Measurements from ENCODE around the gene MYL12A. TPM values are rescaled to one million over a fixed set of nuclear protein-coding genes. Genes with fewer than 3 reads are reported as not detected.
A peak's percentile ranks its signal among the peaks of the same experiment; 100 is the strongest.

The MYL12A gene
- total and polyA plus RNA-seq, 2 of the 4 experiments (the other 2 are of a cell fraction): 549 to 580 TPM

DNA sequence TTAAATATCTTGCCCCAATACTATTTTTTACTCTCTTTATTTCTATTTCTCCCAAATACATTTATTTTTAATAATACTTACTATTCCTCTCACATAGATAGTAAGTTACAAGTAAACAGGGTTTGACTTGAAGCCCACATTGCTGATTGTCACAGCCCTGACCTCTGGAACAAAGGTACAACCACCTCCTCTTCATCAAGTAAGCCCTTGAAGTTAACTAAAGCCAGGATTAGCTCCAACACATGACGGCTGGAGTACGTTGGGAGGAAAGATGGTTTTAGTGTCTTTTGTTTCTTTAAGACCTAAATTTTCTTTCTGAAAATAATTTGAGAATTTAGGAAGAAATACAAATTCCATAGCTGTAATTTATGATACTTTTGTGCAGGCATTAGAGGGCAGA is 28.8 kb upstream of the MYL12A start:
- H3K4me2 ChIP-seq (ENCODE audit: low read depth, low read length): no peak overlapping the region
- no peak overlapping the region for H2AK9ac ChIP-seq (replicated peaks; ENCODE audit: low read depth, low read length, poor library complexity)
- no peak overlapping the region for H4K8ac ChIP-seq (ENCODE audit: low read depth in 2 of 2, low read length in 2 of 2)
- CTCF ChIA-PET: interaction anchor here (0.6 kb wide), 2 partner anchors 23 to 491 kb away, joined by 3 to 5 read pairs; no protein-coding TSS in a partner anchor
- no TSS peak for BruUV-seq (replicated peaks)
- peaks cover 8% of the 10 kb centered on the region for H3K27me3 ChIP-seq (ENCODE audit: control insufficient read depth, insufficient read depth, low read length)
- no CpG with 5 or more reads among the region's 2 CpGs for WGBS, 2 experiments (ENCODE audit: extremely low coverage in 2 of 2, insufficient read length in 1 of 2)
- no peak overlapping the region for H2BK120ac ChIP-seq (ENCODE audit: low read depth, low read length)
- no peak overlapping the region for H2BK15ac ChIP-seq (ENCODE audit: low read depth, low read length)
- H2BK20ac ChIP-seq (ENCODE audit: low read depth, low read length): no peak overlapping the region
- H3K4me1 ChIP-seq (ENCODE audit: control insufficient read depth, insufficient read depth, low read length): no peaks in the 10 kb centered on the region
- H3K9me3 ChIP-seq (ENCODE audit: control insufficient read depth, insufficient read depth, low read length): no peaks in the 10 kb centered on the region
- H3K36me3 ChIP-seq (ENCODE audit: control insufficient read depth, insufficient read depth, low read length): no peaks in the 10 kb centered on the region
- H4K20me1 ChIP-seq (ENCODE audit: insufficient read depth, low read length): no peaks in the 10 kb centered on the region
- H3K56ac ChIP-seq (ENCODE audit: extremely low read depth, insufficient read depth, low read length): no peak overlapping the region
- ATAC-seq (ENCODE audit: low read depth) (no peak), DNase-seq (no peak)
- in situ Hi-C loops (cut with MboI; ENCODE audit: low sequenced_read_pairs): no loop called here
- TF ChIP-seq MAZ (IDR thresholded peaks at IDR 0.05; ENCODE audit: borderline replicate concordance, low read depth, low read length): no peak
- TF ChIP-seq RCOR1 (IDR thresholded peaks at IDR 0.05; ENCODE audit: insufficient replicate concordance, low read length): no peak
- no peak for TF ChIP-seq FOS (IDR thresholded peaks at IDR 0.05; ENCODE audit: low read depth, low read length)
- no peak for TF ChIP-seq RFX5 (IDR thresholded peaks at IDR 0.05; ENCODE audit: low read depth, low read length)
- TF ChIP-seq MAFK (IDR thresholded peaks at IDR 0.05; ENCODE audit: low read depth, low read length): no peak
- TF ChIP-seq CHD1 (IDR thresholded peaks at IDR 0.05; ENCODE audit: low read depth, low read length): no peak
- TF ChIP-seq, protein P1, sequence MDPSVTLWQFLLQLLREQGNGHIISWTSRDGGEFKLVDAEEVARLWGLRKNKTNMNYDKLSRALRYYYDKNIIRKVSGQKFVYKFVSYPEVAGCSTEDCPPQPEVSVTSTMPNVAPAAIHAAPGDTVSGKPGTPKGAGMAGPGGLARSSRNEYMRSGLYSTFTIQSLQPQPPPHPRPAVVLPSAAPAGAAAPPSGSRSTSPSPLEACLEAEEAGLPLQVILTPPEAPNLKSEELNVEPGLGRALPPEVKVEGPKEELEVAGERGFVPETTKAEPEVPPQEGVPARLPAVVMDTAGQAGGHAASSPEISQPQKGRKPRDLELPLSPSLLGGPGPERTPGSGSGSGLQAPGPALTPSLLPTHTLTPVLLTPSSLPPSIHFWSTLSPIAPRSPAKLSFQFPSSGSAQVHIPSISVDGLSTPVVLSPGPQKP (IDR thresholded peaks at IDR 0.05; ENCODE audit: borderline replicate concordance, low read depth, low read length): no peak
- no peak for TF ChIP-seq POLR2A (IDR thresholded peaks at IDR 0.05; ENCODE audit: low read depth, low read length)
- no peak for TF ChIP-seq CEBPB (IDR thresholded peaks at IDR 0.05; ENCODE audit: low read depth, low read length)
- TF ChIP-seq, protein P2, sequence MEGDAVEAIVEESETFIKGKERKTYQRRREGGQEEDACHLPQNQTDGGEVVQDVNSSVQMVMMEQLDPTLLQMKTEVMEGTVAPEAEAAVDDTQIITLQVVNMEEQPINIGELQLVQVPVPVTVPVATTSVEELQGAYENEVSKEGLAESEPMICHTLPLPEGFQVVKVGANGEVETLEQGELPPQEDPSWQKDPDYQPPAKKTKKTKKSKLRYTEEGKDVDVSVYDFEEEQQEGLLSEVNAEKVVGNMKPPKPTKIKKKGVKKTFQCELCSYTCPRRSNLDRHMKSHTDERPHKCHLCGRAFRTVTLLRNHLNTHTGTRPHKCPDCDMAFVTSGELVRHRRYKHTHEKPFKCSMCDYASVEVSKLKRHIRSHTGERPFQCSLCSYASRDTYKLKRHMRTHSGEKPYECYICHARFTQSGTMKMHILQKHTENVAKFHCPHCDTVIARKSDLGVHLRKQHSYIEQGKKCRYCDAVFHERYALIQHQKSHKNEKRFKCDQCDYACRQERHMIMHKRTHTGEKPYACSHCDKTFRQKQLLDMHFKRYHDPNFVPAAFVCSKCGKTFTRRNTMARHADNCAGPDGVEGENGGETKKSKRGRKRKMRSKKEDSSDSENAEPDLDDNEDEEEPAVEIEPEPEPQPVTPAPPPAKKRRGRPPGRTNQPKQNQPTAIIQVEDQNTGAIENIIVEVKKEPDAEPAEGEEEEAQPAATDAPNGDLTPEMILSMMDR (conservative IDR thresholded peaks at IDR 0.05; ENCODE audit: low read depth, low read length): no peak
- no peak for TF ChIP-seq MXI1 (IDR thresholded peaks at IDR 0.05; ENCODE audit: borderline replicate concordance, low read depth, low read length)
- no peak for TF ChIP-seq BHLHE40 (IDR thresholded peaks at IDR 0.05; ENCODE audit: low read depth, low read length)
- TF ChIP-seq, protein P3, sequence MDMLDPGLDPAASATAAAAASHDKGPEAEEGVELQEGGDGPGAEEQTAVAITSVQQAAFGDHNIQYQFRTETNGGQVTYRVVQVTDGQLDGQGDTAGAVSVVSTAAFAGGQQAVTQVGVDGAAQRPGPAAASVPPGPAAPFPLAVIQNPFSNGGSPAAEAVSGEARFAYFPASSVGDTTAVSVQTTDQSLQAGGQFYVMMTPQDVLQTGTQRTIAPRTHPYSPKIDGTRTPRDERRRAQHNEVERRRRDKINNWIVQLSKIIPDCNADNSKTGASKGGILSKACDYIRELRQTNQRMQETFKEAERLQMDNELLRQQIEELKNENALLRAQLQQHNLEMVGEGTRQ (IDR thresholded peaks at IDR 0.05; ENCODE audit: low read depth, low read length): no peak
- TF ChIP-seq NFE2L2 (IDR thresholded peaks at IDR 0.05; ENCODE audit: low read depth, low read length): no peak
- TF ChIP-seq RAD21 (IDR thresholded peaks at IDR 0.05; ENCODE audit: low read length): no peak
- TF ChIP-seq SMC3 (IDR thresholded peaks at IDR 0.05; ENCODE audit: low read depth, low read length): no peak
- H2AK5ac ChIP-seq (ENCODE audit: low read depth, low read length): 0 out of 2 replicates have a peak overlapping the region, but pooled peaks have one; percentile 21
- H4K91ac ChIP-seq (ENCODE audit: insufficient read depth, low read depth, low read length): no peak overlapping the region
- no peaks in the 10 kb centered on the region for H3K9me1 ChIP-seq (ENCODE audit: insufficient read depth, low read length)
- H2AFZ ChIP-seq (replicated peaks; ENCODE audit: low read length, poor library complexity): no peak overlapping the region
- no peak overlapping the region for H3K4ac ChIP-seq (ENCODE audit: low read depth, low read length)
- H2BK5ac ChIP-seq (ENCODE audit: low read depth, low read length, poor library complexity, severe bottlenecking): no peak overlapping the region
- no peak overlapping the region for H3K27ac ChIP-seq (ENCODE audit: insufficient read depth, low read length)
- no peak overlapping the region for H3K9ac ChIP-seq (ENCODE audit: low read depth, low read length)
- POLR2A ChIA-PET (ENCODE audit: unreplicated experiment): no interaction called here
- no peak overlapping the region for H3K23ac ChIP-seq (ENCODE audit: low read depth, low read length)
- intact Hi-C loops (cut with micrococcal nuclease): no loop called here
- H3K18ac ChIP-seq (ENCODE audit: low read depth, low read length): no peak overlapping the region
- no peaks in the 10 kb centered on the region for H3K79me1 ChIP-seq (ENCODE audit: low read depth in 1 of 2, low read length in 2 of 2)
- H4K5ac ChIP-seq (ENCODE audit: low read depth, low read length): no peak overlapping the region
- dilution Hi-C loops (cut with HindIII; ENCODE audit: low sequenced_read_pairs, unreplicated experiment): no loop called here
- no peak overlapping the region for H3K14ac ChIP-seq (replicated peaks; ENCODE audit: low read depth, low read length)
- H3K4me3 ChIP-seq (ENCODE audit: insufficient read depth, low read depth, low read length): no peak overlapping the region

All from IMR-90 (cell line).